Measurements from ENCODE around the gene RNGTT.

Gene RNGTT

DNA sequence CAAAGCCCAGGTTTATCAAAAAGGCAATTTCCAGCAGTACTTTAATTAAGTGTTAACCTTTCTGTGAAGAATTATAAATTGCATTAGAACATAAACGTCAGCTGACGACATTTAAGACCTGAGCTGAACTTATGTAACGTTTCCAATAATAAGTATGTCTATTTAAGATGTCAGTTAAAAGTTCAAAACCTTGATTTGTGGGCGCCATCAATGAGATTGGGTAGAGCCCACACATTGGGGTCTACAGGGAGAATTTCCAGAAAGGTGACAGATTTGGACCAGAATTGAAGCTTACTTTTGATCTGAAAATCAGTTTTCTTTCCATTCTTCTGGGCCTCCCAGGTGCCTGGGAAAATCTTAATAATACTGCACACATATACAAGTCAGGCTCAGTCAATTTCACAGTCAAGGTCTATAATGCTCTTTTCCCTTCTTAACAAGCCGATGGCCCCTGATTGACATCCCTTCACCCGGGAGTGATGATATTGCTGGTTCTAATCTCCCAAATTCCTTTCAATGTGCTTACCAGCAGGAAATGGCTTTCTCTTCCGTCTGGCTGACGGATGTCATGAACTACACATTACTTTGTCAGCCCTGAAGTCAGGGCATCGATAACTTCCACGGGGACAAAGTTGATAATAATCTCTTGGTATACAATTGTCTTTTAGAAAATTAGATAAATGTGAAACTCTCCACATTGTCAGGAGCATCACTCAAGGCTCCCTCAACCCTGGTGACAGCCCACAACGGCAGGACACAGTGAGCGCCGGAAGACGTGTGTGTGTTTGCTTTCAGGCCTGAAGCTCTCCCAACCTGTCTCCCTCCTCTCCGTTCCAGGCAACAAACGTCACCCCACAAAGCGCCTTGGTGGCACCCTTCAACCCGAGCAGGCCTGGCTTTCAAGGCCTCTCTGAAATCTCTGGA, 400.8 kb downstream of the RNGTT start:
- Histone ChIP-seq H3K4me1 (ENCODE audit: control insufficient read depth, insufficient read depth, low read length, poor library complexity, severe bottlenecking) (no peaks in the 10 kb centered on the region), H3K36me3 (ENCODE audit: control insufficient read depth, insufficient read depth, low read length) (no peaks in the 10 kb centered on the region), H3K4me3 (ENCODE audit: insufficient read depth, low read depth, low read length, poor library complexity, severe bottlenecking) (no peak overlapping the region), H3K27ac (ENCODE audit: insufficient read depth, low read length, poor library complexity, severe bottlenecking) (no peak overlapping the region), H3K9me3 (ENCODE audit: control insufficient read depth, low read length) (no peaks in the 10 kb centered on the region), H3K27me3 (replicated peaks; ENCODE audit: control insufficient read depth, insufficient read depth, low read length, poor library complexity, severe bottlenecking) (no peaks in the 10 kb centered on the region)
- no peak for DNase-seq

DNA sequence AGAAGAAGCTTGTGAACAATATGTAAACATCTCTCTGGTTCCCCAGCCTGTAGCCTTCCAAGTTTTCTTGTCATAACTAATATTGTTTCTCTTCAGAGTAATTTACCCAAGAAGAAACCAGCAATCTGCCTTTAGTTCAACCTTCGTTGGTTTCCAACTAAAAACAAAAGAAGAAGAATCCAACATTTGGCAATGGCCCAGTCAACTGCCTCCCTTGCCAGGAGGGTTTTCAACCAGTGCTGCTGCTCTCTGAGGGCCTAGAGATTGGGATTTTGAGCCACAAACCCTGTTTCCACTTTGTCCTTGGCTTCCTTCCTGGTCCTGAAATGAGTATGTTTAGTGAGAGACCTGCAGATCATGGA, 401.5 kb downstream of the RNGTT start:
- DNase-seq: no peak
- Histone ChIP-seq H3K9me3 (ENCODE audit: control insufficient read depth, low read length) (no peaks in the 10 kb centered on the region), H3K27me3 (replicated peaks; ENCODE audit: control insufficient read depth, insufficient read depth, low read length, poor library complexity, severe bottlenecking) (no peaks in the 10 kb centered on the region), H3K4me3 (ENCODE audit: insufficient read depth, low read depth, low read length, poor library complexity, severe bottlenecking) (no peak overlapping the region), H3K36me3 (ENCODE audit: control insufficient read depth, insufficient read depth, low read length) (no peaks in the 10 kb centered on the region), H3K4me1 (ENCODE audit: control insufficient read depth, insufficient read depth, low read length, poor library complexity, severe bottlenecking) (no peaks in the 10 kb centered on the region), H3K27ac (ENCODE audit: insufficient read depth, low read length, poor library complexity, severe bottlenecking) (no peak overlapping the region)

DNA sequence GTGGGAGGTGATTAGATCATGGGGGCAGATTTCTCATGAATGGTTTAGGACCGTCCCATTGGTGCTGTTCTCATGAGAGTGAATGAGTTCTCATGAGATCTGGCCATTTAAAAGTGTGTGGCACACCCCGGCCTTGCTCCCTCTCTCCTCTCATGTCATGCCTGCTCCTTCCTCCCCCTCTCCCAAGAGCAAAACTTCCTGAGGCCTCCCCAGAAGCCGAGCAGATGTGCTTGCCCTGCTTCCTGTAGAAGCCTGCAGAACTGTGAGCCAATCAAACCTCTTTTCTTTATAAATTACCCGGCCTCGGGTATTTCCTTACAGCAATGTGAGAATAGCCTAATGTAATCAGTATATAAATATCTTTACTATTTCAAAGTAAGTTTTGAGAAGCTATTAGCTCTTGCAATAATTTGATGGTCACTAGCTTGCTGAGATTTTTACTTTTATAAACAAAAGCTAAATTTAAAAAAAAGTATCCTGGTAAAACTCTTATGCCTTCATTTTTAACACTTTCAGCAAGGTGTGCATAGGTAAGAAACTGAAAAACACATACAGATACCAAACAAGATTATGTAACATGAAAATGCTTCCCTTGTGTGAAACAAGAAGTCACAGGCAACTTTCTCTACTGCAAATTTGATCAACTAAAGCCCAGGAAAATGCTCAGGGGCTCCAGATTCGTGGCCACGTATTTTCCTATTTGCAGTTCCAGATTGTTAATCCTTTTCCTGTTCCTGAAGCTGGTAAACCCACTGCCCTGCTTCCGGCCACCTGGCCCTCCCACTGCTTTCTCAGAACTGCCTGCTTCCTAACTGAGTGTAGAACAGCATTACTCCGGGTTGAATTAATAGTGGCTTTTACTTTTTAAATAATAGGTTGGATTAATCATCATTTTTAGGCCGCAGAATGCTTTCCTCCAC, 402.1 kb downstream of the RNGTT start:
- Histone ChIP-seq H3K4me3 (ENCODE audit: insufficient read depth, low read depth, low read length, poor library complexity, severe bottlenecking) (no peak overlapping the region), H3K9me3 (ENCODE audit: control insufficient read depth, low read length) (no peaks in the 10 kb centered on the region), H3K4me1 (ENCODE audit: control insufficient read depth, insufficient read depth, low read length, poor library complexity, severe bottlenecking) (no peaks in the 10 kb centered on the region), H3K36me3 (ENCODE audit: control insufficient read depth, insufficient read depth, low read length) (no peaks in the 10 kb centered on the region), H3K27ac (ENCODE audit: insufficient read depth, low read length, poor library complexity, severe bottlenecking) (no peak overlapping the region), H3K27me3 (replicated peaks; ENCODE audit: control insufficient read depth, insufficient read depth, low read length, poor library complexity, severe bottlenecking) (no peaks in the 10 kb centered on the region)
- DNase-seq: no peak

Measured in effector memory CD4-positive, alpha-beta T cell (primary cell).